ENCODE measurements around the gene FGD4. TPM values are rescaled to one million over a fixed set of nuclear protein-coding genes. Genes with fewer than 3 reads are reported as not detected.

Gene FGD4
- total RNA-seq, 1 experiment from 2014 or later, result 54.3 TPM

DNA sequence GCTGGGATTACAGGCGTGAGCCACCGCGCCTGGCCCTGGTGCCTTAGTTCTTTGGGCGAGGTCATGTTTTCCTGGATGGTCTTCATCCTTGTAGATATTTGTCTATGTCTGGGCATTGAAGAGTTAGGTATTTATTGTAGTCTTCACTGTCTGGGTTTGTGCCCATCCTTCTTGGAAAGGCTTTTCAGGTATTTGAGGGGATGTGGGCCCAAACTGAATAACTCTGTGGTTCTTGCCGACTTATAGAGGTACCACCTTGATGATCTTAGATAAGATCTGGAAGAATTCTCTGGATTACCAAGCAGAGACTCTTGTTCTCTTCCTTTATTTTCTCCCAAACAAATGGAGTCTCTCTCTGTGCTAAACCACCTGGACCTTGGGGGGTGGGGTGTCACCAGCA, 18.9 kb downstream of the FGD4 start:
- Histone ChIP-seq H2BK20ac (ENCODE audit: low read depth, low read length, poor library complexity, severe bottlenecking) (no peak overlapping the region), H3K4me1 (ENCODE audit: insufficient read depth, low read length) (peaks cover 7% of the 10 kb centered on the region; the same call in 1 of the 2 replicates), H2BK120ac (ENCODE audit: low read depth, low read length, poor library complexity, severe bottlenecking) (no peak overlapping the region), H3K14ac (ENCODE audit: insufficient read depth, low read length) (no peak overlapping the region), H3K23ac (ENCODE audit: insufficient read length, low read depth, low read length) (no peak overlapping the region), H3K79me1 (ENCODE audit: insufficient read depth, low read depth, low read length, poor library complexity, severe bottlenecking) (no peaks in the 10 kb centered on the region), H2BK15ac (ENCODE audit: low read depth, low read length) (no peak overlapping the region), H2BK12ac (ENCODE audit: insufficient read length, low read depth, low read length) (no peak overlapping the region), H3K4me2 (ENCODE audit: insufficient read depth, insufficient read length, low read length) (no peak overlapping the region), H3K27ac (ENCODE audit: insufficient read length, low read depth, low read length) (no peak overlapping the region), H2AK5ac (ENCODE audit: insufficient read length, low read length) (no peak overlapping the region), H2BK5ac (ENCODE audit: insufficient read length, low read length) (no peak overlapping the region), H3K9ac (ENCODE audit: extremely low read depth, insufficient read length, low read length) (no peak overlapping the region), H4K91ac (ENCODE audit: insufficient read length, low read depth, low read length) (no peak overlapping the region), H3K79me2 (ENCODE audit: insufficient read depth, low read length) (peaks cover 54% of the 10 kb centered on the region; the same call in 1 of the 2 replicates), H3K9me3 (ENCODE audit: control insufficient read depth, low read depth, low read length) (no peaks in the 10 kb centered on the region), H3T11ph (ENCODE audit: low read length) (no peak overlapping the region), H3K27me3 (ENCODE audit: insufficient read depth, low read length) (no peaks in the 10 kb centered on the region), H3K56ac (ENCODE audit: insufficient read length, low read depth, low read length) (no peak overlapping the region), H2AFZ (ENCODE audit: low read length) (no peak overlapping the region), H3K23me2 (ENCODE audit: insufficient read length, low read depth, low read length, poor library complexity, severe bottlenecking) (no peaks in the 10 kb centered on the region), H3K4ac (ENCODE audit: low read depth, low read length) (no peak overlapping the region), H3K18ac (ENCODE audit: insufficient read length, low read depth, low read length) (no peak overlapping the region), H4K5ac (ENCODE audit: insufficient read length, low read depth, low read length) (no peak overlapping the region), H4K8ac (replicated peaks; ENCODE audit: insufficient read length, low read depth, low read length) (no peak overlapping the region), H4K20me1 (ENCODE audit: control insufficient read depth, insufficient read depth, insufficient read length) (no peaks in the 10 kb centered on the region)
- H3K27ac Mint-ChIP-seq, result peak overlapping the region; percentile 62 to 87 (median 73); a peak in 4 of 7 replicates
- H3K9me3 Mint-ChIP-seq, result peaks cover 0 to 4% of the 10 kb centered on the region in 2 experiments; a peak in 2 of 5 replicates
- peaks cover 56 to 67% of the 10 kb centered on the region in 2 experiments for H3K4me1 Mint-ChIP-seq
- no peak overlapping the region for H3K4me3 Mint-ChIP-seq
- DNase-seq, result no peak
- no peaks in the 10 kb centered on the region; the same call in none of the 2 replicates for H3K27me3 Mint-ChIP-seq (ENCODE audit: low read depth)
- peaks cover 21 to 46% (median 29%) of the 10 kb centered on the region in 3 experiments; a peak in 6 of 7 replicates for H3K36me3 Mint-ChIP-seq (ENCODE audit: insufficient read depth in 1 of 3, low read depth in 3 of 3)
- no CpG with 5 or more reads among the region's 5 CpGs for WGBS (ENCODE audit: extremely low coverage, insufficient read length, low lambda C conversion rate)
- TF ChIP-seq, protein P1, sequence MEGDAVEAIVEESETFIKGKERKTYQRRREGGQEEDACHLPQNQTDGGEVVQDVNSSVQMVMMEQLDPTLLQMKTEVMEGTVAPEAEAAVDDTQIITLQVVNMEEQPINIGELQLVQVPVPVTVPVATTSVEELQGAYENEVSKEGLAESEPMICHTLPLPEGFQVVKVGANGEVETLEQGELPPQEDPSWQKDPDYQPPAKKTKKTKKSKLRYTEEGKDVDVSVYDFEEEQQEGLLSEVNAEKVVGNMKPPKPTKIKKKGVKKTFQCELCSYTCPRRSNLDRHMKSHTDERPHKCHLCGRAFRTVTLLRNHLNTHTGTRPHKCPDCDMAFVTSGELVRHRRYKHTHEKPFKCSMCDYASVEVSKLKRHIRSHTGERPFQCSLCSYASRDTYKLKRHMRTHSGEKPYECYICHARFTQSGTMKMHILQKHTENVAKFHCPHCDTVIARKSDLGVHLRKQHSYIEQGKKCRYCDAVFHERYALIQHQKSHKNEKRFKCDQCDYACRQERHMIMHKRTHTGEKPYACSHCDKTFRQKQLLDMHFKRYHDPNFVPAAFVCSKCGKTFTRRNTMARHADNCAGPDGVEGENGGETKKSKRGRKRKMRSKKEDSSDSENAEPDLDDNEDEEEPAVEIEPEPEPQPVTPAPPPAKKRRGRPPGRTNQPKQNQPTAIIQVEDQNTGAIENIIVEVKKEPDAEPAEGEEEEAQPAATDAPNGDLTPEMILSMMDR (conservative IDR thresholded peaks at IDR 0.05), result no peak
